ENCODE data around the gene KIT. TPM values are rescaled to one million over a fixed set of nuclear protein-coding genes. Genes with fewer than 3 reads are reported as not detected.

Gene KIT
- total RNA-seq, 4 donors from 2014 or later, result 0.61 to 36.8 (median 4.0) TPM

- H3K9me3 ChIP-seq, result no peaks in the 10 kb centered on the region
- no peaks in the 10 kb centered on the region for H3K27me3 ChIP-seq
- no peak for DNase-seq
- H3K4me1 ChIP-seq, result no peaks in the 10 kb centered on the region
- H3K36me3 ChIP-seq, result no peaks in the 10 kb centered on the region
- no peak overlapping the region for H3K27ac ChIP-seq
- intact Hi-C loops (cut with DNase I), result no loop called here
- H3K4me3 ChIP-seq, result no peak overlapping the region
- no peak for TF ChIP-seq POLR2A (IDR thresholded peaks at IDR 0.05)
- TF ChIP-seq CTCF (IDR thresholded peaks at IDR 0.05), result no peak
These were observed 86.7 kb downstream of the KIT start for GRCh38 chr4:54744487-54744886.

GRCh38 chr4:54745031-54745770, 87.4 kb downstream of the KIT start:
- Histone ChIP-seq H3K4me3 (no peak overlapping the region), H3K27me3 (no peaks in the 10 kb centered on the region), H3K9me3 (no peaks in the 10 kb centered on the region), H3K4me1 (no peaks in the 10 kb centered on the region), H3K36me3 (no peaks in the 10 kb centered on the region), H3K27ac (no peak overlapping the region)
- intact Hi-C loops (cut with DNase I), result no loop called here
- no peak for TF ChIP-seq POLR2A (IDR thresholded peaks at IDR 0.05)
- no peak for TF ChIP-seq CTCF (IDR thresholded peaks at IDR 0.05)
- WGBS, 2 donors, result 71 to 77% methylated on average over 2 of the region's 2 CpGs
- no peak for DNase-seq

GRCh38 chr4:54746218-54746617, 88.5 kb downstream of the KIT start:
- H3K4me1 ChIP-seq, result no peaks in the 10 kb centered on the region
- H3K36me3 ChIP-seq, result no peaks in the 10 kb centered on the region
- H3K27ac ChIP-seq, result no peak overlapping the region
- H3K9me3 ChIP-seq, result no peaks in the 10 kb centered on the region
- no peak for TF ChIP-seq POLR2A (IDR thresholded peaks at IDR 0.05)
- TF ChIP-seq CTCF (IDR thresholded peaks at IDR 0.05), result no peak
- no peak for DNase-seq
- no peak overlapping the region for H3K4me3 ChIP-seq
- 72 to 79% methylated on average over 2 of the region's 2 CpGs for WGBS, 2 donors
- no peaks in the 10 kb centered on the region for H3K27me3 ChIP-seq
- intact Hi-C loops (cut with DNase I), result no loop called here

- Histone ChIP-seq H3K36me3 (no peaks in the 10 kb centered on the region), H3K4me1 (peaks cover 0 to 21% (median 0%) of the 10 kb centered on the region in 3 donors), H3K4me3 (no peak overlapping the region), H3K27ac (no peak overlapping the region), H3K27me3 (no peaks in the 10 kb centered on the region), H3K9me3 (no peaks in the 10 kb centered on the region)
- intact Hi-C loops (cut with DNase I), result no loop called here
- no peak for TF ChIP-seq CTCF (IDR thresholded peaks at IDR 0.05)
- TF ChIP-seq POLR2A (IDR thresholded peaks at IDR 0.05), result no peak
- no peak for DNase-seq
These were observed 92.6 kb downstream of the KIT start for GRCh38 chr4:54750341-54750740.

GRCh38 chr4:54754394-54754793, 96.6 kb downstream of the KIT start:
- no peak for TF ChIP-seq POLR2A (IDR thresholded peaks at IDR 0.05)
- TF ChIP-seq CTCF (IDR thresholded peaks at IDR 0.05), result no peak
- peak overlapping the region in 1 of 4 donors; percentile 19 for H3K27ac ChIP-seq
- intact Hi-C loops (cut with DNase I), result no loop called here
- no peak overlapping the region for H3K4me3 ChIP-seq
- H3K27me3 ChIP-seq, result no peaks in the 10 kb centered on the region
- H3K9me3 ChIP-seq, result peaks cover 0 to 9% (median 0%) of the 10 kb centered on the region in 3 donors
- H3K36me3 ChIP-seq, result no peaks in the 10 kb centered on the region
- DNase-seq, result no peak
- 30 to 33% methylated on average over 2 of the region's 2 CpGs for WGBS, 2 donors
- H3K4me1 ChIP-seq, result peaks cover 0 to 21% (median 0%) of the 10 kb centered on the region in 3 donors

Measured in esophagus squamous epithelium (tissue), 5 donors.